HepG2 (cell line): ENCODE results near the gene CD300LF. TPM values are rescaled to one million over a fixed set of nuclear protein-coding genes. Genes with fewer than 3 reads are reported as not detected.

Experiments
- HNRNPL ChIP-seq: fragments of 200-400 bp; formaldehyde crosslinking; IDR thresholded peaks from 2 replicates; pipeline ENCODE4 v1.6.1; 2017; ENCODE audit warnings: mild to moderate bottlenecking, low read depth, low read length
- NBN ChIP-seq: fragments of 450-650 bp; conservative IDR thresholded peaks from 2 replicates; pipeline ENCODE4 v1.6.1; 2017
- NFE2 ChIP-seq: sonication (generic); formaldehyde crosslinking; IDR thresholded peaks from 2 replicates; pipeline ENCODE4 v1.4.0; 2020; ENCODE audit warnings: missing genetic modification reagents
- ZNF251 ChIP-seq: sonication (generic); formaldehyde crosslinking; IDR thresholded peaks from 2 replicates; pipeline ENCODE4 v1.9.0; 2021; ENCODE audit warnings: mild to moderate bottlenecking, missing genetic modification reagents
- polyA plus RNA-seq, 8 experiments: library from polyadenylated mRNA; depleted of rRNA in 3 of 8; stranded (reverse) in 7 of 8; unstranded in 1 of 8; fragments of >200 nt; fragmentation: Illumina TruSeq in 4 of 8; extraction: Trizol in 4 of 8; gene quantifications; 2 replicates each; pipeline versions ENCODE4 v1.2.1 to v1.2.3, GENCODE V29; 2011 to 2016; ENCODE audit warnings: low read depth in 4 of 8, missing spikeins in 1 of 8, mixed read lengths in 1 of 8; ENCODE audit not compliant: insufficient read depth in 1 of 8
- total RNA-seq, 5 experiments: library from RNA; depleted of rRNA; stranded (reverse); fragments of >200 nt; fragmentation: Illumina TruSeq; extraction: Trizol; gene quantifications; 2 replicates each; pipeline ENCODE4 v1.2.3, GENCODE V29; 2016; ENCODE audit warnings: low read depth in 1 of 5
- TF ChIP-seq, protein P1 (sequence below): sonication (generic); formaldehyde crosslinking; IDR thresholded peaks from 2 replicates; pipeline ENCODE4 v1.5.0; 2020; ENCODE audit warnings: mild to moderate bottlenecking, missing genetic modification reagents, borderline replicate concordance
- TF ChIP-seq, protein P2 (sequence below): sonication (generic); formaldehyde crosslinking; IDR thresholded peaks from 2 replicates; pipeline ENCODE4 v1.4.0; 2020; ENCODE audit warnings: mild to moderate bottlenecking, missing genetic modification reagents
- TF ChIP-seq, protein P3 (sequence below): sonication (generic); formaldehyde crosslinking; IDR thresholded peaks from 2 replicates; pipeline ENCODE4 v1.4.0; 2020; ENCODE audit warnings: missing genetic modification reagents
- TF ChIP-seq, protein P4 (sequence below): sonication (generic); formaldehyde crosslinking; conservative IDR thresholded peaks from 2 replicates; pipeline ENCODE4 v1.4.0; 2020; ENCODE audit warnings: missing genetic modification reagents
- TF ChIP-seq, protein P5 (sequence below): sonication (generic); formaldehyde crosslinking; IDR thresholded peaks from 2 replicates; pipeline ENCODE4 v1.9.0; 2021; ENCODE audit warnings: missing genetic modification reagents, mild to moderate bottlenecking, borderline replicate concordance
- TF ChIP-seq, protein P6 (sequence below): sonication (generic); formaldehyde crosslinking; IDR thresholded peaks from 2 replicates; pipeline ENCODE4 v1.5.0; 2020; ENCODE audit warnings: mild to moderate bottlenecking, missing genetic modification reagents, moderate library complexity

Gene CD300LF
- total and polyA plus RNA-seq, 2 of the 13 experiments (the other 11 are each of a cell fraction or from before 2014, with no cell fraction given) = not detected

DNA sequence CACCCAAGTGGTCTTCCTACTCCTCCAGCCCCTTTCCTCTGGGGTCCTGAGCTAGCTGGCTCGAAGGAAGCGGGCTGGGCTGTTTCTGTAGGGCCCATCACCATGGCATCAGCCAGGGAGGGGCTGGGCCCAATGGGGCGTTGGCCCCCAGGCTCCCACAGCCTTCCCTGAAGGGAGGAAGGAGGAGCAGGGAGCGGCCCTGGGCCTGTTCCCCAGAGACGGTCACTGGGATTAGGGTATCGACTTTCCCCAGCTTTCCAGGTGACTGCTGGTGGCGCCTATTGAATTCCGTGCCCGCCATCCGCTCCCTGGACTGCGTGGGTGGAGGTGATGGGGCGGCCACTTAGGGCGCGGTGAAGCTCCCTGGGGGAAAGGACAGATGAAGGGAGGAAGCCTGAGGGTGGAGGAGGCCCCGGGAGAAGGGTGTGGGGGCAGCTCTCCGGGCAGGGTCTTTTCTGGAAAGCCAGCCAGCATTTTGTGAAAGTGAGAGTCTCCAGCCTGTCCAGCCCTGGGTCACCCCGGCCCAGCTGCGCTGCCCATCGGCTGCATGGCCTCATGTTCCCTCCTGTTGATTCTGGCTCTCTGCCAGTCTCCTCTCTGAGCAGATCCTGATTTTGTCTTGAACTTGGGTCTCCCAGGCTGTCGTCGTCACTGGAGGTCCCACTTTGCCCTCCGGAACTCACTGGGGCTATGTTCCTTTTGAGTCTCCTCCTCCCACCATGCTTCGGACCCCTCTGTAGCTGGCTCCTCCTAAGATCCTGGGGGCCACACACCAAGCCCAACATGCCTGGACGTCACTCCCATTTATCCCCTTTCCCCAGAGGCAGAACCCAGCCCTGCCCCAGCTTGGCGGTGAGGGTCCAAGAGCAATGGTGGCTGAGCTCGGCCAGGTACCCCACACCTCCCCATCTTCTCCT, 45.5 kb upstream of the CD300LF start (continued):
- TF ChIP-seq, protein P1, sequence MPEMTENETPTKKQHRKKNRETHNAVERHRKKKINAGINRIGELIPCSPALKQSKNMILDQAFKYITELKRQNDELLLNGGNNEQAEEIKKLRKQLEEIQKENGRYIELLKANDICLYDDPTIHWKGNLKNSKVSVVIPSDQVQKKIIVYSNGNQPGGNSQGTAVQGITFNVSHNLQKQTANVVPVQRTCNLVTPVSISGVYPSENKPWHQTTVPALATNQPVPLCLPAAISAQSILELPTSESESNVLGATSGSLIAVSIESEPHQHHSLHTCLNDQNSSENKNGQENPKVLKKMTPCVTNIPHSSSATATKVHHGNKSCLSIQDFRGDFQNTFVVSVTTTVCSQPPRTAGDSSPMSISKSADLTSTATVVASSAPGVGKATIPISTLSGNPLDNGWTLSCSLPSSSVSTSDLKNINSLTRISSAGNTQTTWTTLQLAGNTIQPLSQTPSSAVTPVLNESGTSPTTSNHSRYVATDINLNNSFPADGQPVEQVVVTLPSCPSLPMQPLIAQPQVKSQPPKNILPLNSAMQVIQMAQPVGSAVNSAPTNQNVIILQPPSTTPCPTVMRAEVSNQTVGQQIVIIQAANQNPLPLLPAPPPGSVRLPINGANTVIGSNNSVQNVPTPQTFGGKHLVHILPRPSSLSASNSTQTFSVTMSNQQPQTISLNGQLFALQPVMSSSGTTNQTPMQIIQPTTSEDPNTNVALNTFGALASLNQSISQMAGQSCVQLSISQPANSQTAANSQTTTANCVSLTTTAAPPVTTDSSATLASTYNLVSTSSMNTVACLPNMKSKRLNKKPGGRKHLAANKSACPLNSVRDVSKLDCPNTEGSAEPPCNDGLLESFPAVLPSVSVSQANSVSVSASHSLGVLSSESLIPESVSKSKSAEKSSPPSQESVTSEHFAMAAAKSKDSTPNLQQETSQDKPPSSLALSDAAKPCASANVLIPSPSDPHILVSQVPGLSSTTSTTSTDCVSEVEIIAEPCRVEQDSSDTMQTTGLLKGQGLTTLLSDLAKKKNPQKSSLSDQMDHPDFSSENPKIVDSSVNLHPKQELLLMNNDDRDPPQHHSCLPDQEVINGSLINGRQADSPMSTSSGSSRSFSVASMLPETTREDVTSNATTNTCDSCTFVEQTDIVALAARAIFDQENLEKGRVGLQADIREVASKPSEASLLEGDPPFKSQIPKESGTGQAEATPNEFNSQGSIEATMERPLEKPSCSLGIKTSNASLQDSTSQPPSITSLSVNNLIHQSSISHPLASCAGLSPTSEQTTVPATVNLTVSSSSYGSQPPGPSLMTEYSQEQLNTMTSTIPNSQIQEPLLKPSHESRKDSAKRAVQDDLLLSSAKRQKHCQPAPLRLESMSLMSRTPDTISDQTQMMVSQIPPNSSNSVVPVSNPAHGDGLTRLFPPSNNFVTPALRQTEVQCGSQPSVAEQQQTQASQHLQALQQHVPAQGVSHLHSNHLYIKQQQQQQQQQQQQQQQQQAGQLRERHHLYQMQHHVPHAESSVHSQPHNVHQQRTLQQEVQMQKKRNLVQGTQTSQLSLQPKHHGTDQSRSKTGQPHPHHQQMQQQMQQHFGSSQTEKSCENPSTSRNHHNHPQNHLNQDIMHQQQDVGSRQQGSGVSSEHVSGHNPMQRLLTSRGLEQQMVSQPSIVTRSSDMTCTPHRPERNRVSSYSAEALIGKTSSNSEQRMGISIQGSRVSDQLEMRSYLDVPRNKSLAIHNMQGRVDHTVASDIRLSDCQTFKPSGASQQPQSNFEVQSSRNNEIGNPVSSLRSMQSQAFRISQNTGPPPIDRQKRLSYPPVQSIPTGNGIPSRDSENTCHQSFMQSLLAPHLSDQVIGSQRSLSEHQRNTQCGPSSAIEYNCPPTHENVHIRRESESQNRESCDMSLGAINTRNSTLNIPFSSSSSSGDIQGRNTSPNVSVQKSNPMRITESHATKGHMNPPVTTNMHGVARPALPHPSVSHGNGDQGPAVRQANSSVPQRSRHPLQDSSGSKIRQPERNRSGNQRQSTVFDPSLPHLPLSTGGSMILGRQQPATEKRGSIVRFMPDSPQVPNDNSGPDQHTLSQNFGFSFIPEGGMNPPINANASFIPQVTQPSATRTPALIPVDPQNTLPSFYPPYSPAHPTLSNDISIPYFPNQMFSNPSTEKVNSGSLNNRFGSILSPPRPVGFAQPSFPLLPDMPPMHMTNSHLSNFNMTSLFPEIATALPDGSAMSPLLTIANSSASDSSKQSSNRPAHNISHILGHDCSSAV (CRISPR knock-in tag) = no peak
- no peak for TF ChIP-seq ZNF251 (CRISPR knock-in tag)
- TF ChIP-seq, protein P2, sequence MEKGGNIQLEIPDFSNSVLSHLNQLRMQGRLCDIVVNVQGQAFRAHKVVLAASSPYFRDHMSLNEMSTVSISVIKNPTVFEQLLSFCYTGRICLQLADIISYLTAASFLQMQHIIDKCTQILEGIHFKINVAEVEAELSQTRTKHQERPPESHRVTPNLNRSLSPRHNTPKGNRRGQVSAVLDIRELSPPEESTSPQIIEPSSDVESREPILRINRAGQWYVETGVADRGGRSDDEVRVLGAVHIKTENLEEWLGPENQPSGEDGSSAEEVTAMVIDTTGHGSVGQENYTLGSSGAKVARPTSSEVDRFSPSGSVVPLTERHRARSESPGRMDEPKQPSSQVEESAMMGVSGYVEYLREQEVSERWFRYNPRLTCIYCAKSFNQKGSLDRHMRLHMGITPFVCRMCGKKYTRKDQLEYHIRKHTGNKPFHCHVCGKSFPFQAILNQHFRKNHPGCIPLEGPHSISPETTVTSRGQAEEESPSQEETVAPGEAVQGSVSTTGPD (CRISPR knock-in tag) = no peak
- TF ChIP-seq HNRNPL = peak; percentile 71
- TF ChIP-seq, protein P3, sequence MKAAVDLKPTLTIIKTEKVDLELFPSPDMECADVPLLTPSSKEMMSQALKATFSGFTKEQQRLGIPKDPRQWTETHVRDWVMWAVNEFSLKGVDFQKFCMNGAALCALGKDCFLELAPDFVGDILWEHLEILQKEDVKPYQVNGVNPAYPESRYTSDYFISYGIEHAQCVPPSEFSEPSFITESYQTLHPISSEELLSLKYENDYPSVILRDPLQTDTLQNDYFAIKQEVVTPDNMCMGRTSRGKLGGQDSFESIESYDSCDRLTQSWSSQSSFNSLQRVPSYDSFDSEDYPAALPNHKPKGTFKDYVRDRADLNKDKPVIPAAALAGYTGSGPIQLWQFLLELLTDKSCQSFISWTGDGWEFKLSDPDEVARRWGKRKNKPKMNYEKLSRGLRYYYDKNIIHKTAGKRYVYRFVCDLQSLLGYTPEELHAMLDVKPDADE (CRISPR knock-in tag) = no peak
- TF ChIP-seq NBN = no peak
- TF ChIP-seq, protein P4, sequence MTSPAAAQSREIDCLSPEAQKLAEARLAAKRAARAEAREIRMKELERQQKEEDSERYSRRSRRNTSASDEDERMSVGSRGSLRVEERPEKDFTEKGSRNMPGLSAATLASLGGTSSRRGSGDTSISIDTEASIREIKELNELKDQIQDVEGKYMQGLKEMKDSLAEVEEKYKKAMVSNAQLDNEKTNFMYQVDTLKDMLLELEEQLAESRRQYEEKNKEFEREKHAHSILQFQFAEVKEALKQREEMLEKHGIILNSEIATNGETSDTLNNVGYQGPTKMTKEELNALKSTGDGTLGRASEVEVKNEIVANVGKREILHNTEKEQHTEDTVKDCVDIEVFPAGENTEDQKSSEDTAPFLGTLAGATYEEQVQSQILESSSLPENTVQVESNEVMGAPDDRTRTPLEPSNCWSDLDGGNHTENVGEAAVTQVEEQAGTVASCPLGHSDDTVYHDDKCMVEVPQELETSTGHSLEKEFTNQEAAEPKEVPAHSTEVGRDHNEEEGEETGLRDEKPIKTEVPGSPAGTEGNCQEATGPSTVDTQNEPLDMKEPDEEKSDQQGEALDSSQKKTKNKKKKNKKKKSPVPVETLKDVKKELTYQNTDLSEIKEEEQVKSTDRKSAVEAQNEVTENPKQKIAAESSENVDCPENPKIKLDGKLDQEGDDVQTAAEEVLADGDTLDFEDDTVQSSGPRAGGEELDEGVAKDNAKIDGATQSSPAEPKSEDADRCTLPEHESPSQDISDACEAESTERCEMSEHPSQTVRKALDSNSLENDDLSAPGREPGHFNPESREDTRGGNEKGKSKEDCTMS = no peak
- TF ChIP-seq, protein P5, sequence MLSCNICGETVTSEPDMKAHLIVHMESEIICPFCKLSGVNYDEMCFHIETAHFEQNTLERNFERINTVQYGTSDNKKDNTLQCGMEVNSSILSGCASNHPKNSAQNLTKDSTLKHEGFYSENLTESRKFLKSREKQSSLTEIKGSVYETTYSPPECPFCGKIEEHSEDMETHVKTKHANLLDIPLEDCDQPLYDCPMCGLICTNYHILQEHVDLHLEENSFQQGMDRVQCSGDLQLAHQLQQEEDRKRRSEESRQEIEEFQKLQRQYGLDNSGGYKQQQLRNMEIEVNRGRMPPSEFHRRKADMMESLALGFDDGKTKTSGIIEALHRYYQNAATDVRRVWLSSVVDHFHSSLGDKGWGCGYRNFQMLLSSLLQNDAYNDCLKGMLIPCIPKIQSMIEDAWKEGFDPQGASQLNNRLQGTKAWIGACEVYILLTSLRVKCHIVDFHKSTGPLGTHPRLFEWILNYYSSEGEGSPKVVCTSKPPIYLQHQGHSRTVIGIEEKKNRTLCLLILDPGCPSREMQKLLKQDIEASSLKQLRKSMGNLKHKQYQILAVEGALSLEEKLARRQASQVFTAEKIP = no peak
- TF ChIP-seq, protein P6, sequence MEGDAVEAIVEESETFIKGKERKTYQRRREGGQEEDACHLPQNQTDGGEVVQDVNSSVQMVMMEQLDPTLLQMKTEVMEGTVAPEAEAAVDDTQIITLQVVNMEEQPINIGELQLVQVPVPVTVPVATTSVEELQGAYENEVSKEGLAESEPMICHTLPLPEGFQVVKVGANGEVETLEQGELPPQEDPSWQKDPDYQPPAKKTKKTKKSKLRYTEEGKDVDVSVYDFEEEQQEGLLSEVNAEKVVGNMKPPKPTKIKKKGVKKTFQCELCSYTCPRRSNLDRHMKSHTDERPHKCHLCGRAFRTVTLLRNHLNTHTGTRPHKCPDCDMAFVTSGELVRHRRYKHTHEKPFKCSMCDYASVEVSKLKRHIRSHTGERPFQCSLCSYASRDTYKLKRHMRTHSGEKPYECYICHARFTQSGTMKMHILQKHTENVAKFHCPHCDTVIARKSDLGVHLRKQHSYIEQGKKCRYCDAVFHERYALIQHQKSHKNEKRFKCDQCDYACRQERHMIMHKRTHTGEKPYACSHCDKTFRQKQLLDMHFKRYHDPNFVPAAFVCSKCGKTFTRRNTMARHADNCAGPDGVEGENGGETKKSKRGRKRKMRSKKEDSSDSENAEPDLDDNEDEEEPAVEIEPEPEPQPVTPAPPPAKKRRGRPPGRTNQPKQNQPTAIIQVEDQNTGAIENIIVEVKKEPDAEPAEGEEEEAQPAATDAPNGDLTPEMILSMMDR = no peak
- no peak for TF ChIP-seq NFE2 (CRISPR knock-in tag)
